WTC11 (cell line): ENCODE data around the gene RTN4RL1.

Source experiments
- ARID4B ChIP-seq: sonication (generic); formaldehyde crosslinking; IDR thresholded peaks from 2 replicates; pipeline ENCODE4 v1.8.0; 2023; ENCODE audit warnings: missing genetic modification reagents, mild to moderate bottlenecking, borderline replicate concordance
- CREB1 ChIP-seq: sonication (generic); formaldehyde crosslinking; IDR thresholded peaks from 2 replicates; pipeline ENCODE4 v1.8.0; 2023; ENCODE audit warnings: mild to moderate bottlenecking, missing genetic modification reagents
- CTCF ChIP-seq: fragments of 200-600 bp; IDR thresholded peaks from 2 replicates; pipeline ENCODE4 v1.8.0; 2022; ENCODE audit warnings: antibody characterized with exemption
- E2F4 ChIP-seq: sonication (generic); formaldehyde crosslinking; IDR thresholded peaks from 2 replicates; pipeline ENCODE4 v1.8.1; 2022; ENCODE audit warnings: low read depth, mild to moderate bottlenecking, moderate library complexity, missing genetic modification reagents, borderline replicate concordance
- ESRRA ChIP-seq: sonication (generic); formaldehyde crosslinking; IDR thresholded peaks from 2 replicates; pipeline ENCODE4 v1.8.1; 2022; ENCODE audit warnings: mild to moderate bottlenecking, missing genetic modification reagents, borderline replicate concordance
- JUN ChIP-seq: sonication (generic); formaldehyde crosslinking; IDR thresholded peaks from 2 replicates; pipeline ENCODE4 v1.8.0; 2023; ENCODE audit warnings: mild to moderate bottlenecking, missing genetic modification reagents
- KAT7 ChIP-seq: sonication (generic); formaldehyde crosslinking; IDR thresholded peaks from 2 replicates; pipeline ENCODE4 v1.8.1; 2023; ENCODE audit warnings: missing genetic modification reagents, mild to moderate bottlenecking, borderline replicate concordance
- NFE2L1 ChIP-seq: sonication (generic); formaldehyde crosslinking; IDR thresholded peaks from 2 replicates; pipeline ENCODE4 v1.8.1; 2023; ENCODE audit warnings: missing genetic modification reagents
- ZNF396 ChIP-seq: fragments of 250-450 bp; sonication (Bioruptor Pico); IDR thresholded peaks from 2 replicates; pipeline ENCODE4 v1.8.0; 2021; ENCODE audit warnings: mild to moderate bottlenecking, moderate library complexity, borderline replicate concordance

GRCh38 chr17:1985686-1986085, 39.4 kb downstream of the RTN4RL1 start:
- TF ChIP-seq NFE2L1 (CRISPR knock-in tag) (no peak), ESRRA (CRISPR knock-in tag) (no peak), KAT7 (CRISPR knock-in tag) (no peak), CTCF (no peak), JUN (CRISPR knock-in tag) (no peak), ARID4B (no peak), ZNF396 (CRISPR knock-in tag) (no peak), CREB1 (CRISPR knock-in tag) (no peak), E2F4 (CRISPR knock-in tag) (no peak)
